Uterus (tissue), 4 donors: ENCODE measurements around the gene ATF7. TPM values are rescaled to one million over a fixed set of nuclear protein-coding genes. Genes with fewer than 3 reads are reported as not detected.
A peak's percentile ranks its signal among the peaks of the same experiment; 100 is the strongest.

Source experiments
- DNase-seq, 2 donors: peaks; one replicate each; pipeline ENCODE4 v3.0.0-alpha.2; 2019 to 2020
- H3K27ac ChIP-seq, 2 donors: fragments of 200-600 bp; sonication (generic); 1 replicate in 1 of 2; 2 replicates in 1 of 2; pipeline ENCODE4 v1.5.1; 2016 to 2018
- H3K27me3 ChIP-seq, 2 donors: fragments of 200-600 bp; sonication (generic); one replicate each; pipeline ENCODE4 v1.5.1; 2018 to 2019; ENCODE audit warnings: control low read depth in 1 of 2
- H3K36me3 ChIP-seq, 2 donors: fragments of 200-600 bp; sonication (generic); one replicate each; pipeline ENCODE4 v1.5.1; 2019; ENCODE audit warnings: control low read depth in 1 of 2
- H3K4me1 ChIP-seq, 2 donors: fragments of 200-600 bp; sonication (generic); one replicate each; pipeline ENCODE4 v1.5.1; 2018 to 2019; ENCODE audit warnings: control low read depth in 1 of 2
- H3K4me3 ChIP-seq, 2 donors: fragments of 200-600 bp; sonication (generic); 1 replicate in 1 of 2; 2 replicates in 1 of 2; pipeline ENCODE4 v1.5.1; 2018 to 2019; ENCODE audit warnings: mild to moderate bottlenecking in 1 of 2
- H3K9me3 ChIP-seq, 2 donors: fragments of 200-600 bp; sonication (generic); one replicate each; pipeline ENCODE4 v1.5.1; 2019; ENCODE audit warnings: control low read depth in 1 of 2
- CTCF ChIP-seq, 4 experiments: fragments of 200-600 bp in 2 of 4; fragments of 450-650 bp in 2 of 4; sonication (generic) in 2 of 4; IDR thresholded peaks; one replicate each; pipeline ENCODE4 v1.5.1; 2016 to 2019; ENCODE audit warnings: antibody characterized with exemption in 4 of 4, mild to moderate bottlenecking in 2 of 4, moderate library complexity in 1 of 4
- POLR2A ChIP-seq, 2 donors: fragments of 450-650 bp; IDR thresholded peaks; one replicate each; pipeline ENCODE4 v1.6.1; 2016; ENCODE audit warnings: antibody characterized with exemption in 2 of 2, mild to moderate bottlenecking in 1 of 2, moderate library complexity in 1 of 2
- intact Hi-C: fragments of 100-400 bp; cut with DNase I; formaldehyde crosslinking; loops from one replicate; pipeline ENCODE4 v1.15.1; 2023; ENCODE audit warnings: low total_unique reads
- total RNA-seq, 4 donors: library from RNA; depleted of rRNA in 3 of 4; stranded (reverse); fragments of >200 nt in 3 of 4; gene quantifications; one replicate each; pipeline versions ENCODE4 v1.1.0 to v1.2.4, GENCODE V29; 2014 to 2023
- donor health status: DM: yes; HTN: yes; CAD: no.

The ATF7 gene
- total RNA-seq, 4 donors from 2014 or later = 10.6 to 47.6 (median 21.3) TPM

GRCh38 chr12:53667080-53667479 lies 40.9 kb upstream of the ATF7 start:
- Histone ChIP-seq H3K4me3 (no peak overlapping the region), H3K36me3 (no peaks in the 10 kb centered on the region), H3K9me3 (no peaks in the 10 kb centered on the region), H3K4me1 (no peaks in the 10 kb centered on the region), H3K27ac (no peak overlapping the region), H3K27me3 (no peaks in the 10 kb centered on the region)
- TF ChIP-seq POLR2A (IDR thresholded peaks at IDR 0.05) (no peak), CTCF (IDR thresholded peaks at IDR 0.05) (no peak)
- intact Hi-C loops = no loop called here
- no peak for DNase-seq

GRCh38 chr12:53664936-53665335 lies 38.8 kb upstream of the ATF7 start:
- DNase-seq = no peak
- Histone ChIP-seq H3K27me3 (no peaks in the 10 kb centered on the region), H3K4me1 (peaks cover 0 to 3% of the 10 kb centered on the region in 2 donors), H3K36me3 (no peaks in the 10 kb centered on the region), H3K4me3 (no peak overlapping the region), H3K9me3 (no peaks in the 10 kb centered on the region), H3K27ac (no peak overlapping the region)
- intact Hi-C loops = no loop called here
- no peak for TF ChIP-seq POLR2A (IDR thresholded peaks at IDR 0.05)
- no peak for TF ChIP-seq CTCF (IDR thresholded peaks at IDR 0.05)

- intact Hi-C loops = no loop called here
- peaks cover 3 to 8% of the 10 kb centered on the region in 2 donors for H3K4me1 ChIP-seq
- no peaks in the 10 kb centered on the region for H3K36me3 ChIP-seq
- H3K4me3 ChIP-seq = no peak overlapping the region
- no peak overlapping the region for H3K27ac ChIP-seq
- no peak for TF ChIP-seq CTCF (IDR thresholded peaks at IDR 0.05)
- no peak for TF ChIP-seq POLR2A (IDR thresholded peaks at IDR 0.05)
- no peak for DNase-seq
- H3K9me3 ChIP-seq = no peaks in the 10 kb centered on the region
- H3K27me3 ChIP-seq = no peaks in the 10 kb centered on the region
Measured at GRCh38 chr12:53664191-53664590, 38.0 kb upstream of the ATF7 start.

GRCh38 chr12:53660041-53660440 lies 33.9 kb upstream of the ATF7 start:
- no peaks in the 10 kb centered on the region for H3K36me3 ChIP-seq
- H3K4me1 ChIP-seq = peaks cover 12 to 16% of the 10 kb centered on the region in 2 donors
- no peak overlapping the region for H3K4me3 ChIP-seq
- H3K27me3 ChIP-seq = no peaks in the 10 kb centered on the region
- intact Hi-C loops = no loop called here
- peak overlapping the region; percentile 85 to 87 for H3K27ac ChIP-seq
- no peaks in the 10 kb centered on the region for H3K9me3 ChIP-seq
- TF ChIP-seq CTCF (IDR thresholded peaks at IDR 0.05) (no peak), POLR2A (IDR thresholded peaks at IDR 0.05) (no peak)
- peak; percentile 30 to 62 for DNase-seq

GRCh38 chr12:53659571-53659981 lies 33.4 kb upstream of the ATF7 start:
- no peaks in the 10 kb centered on the region for H3K27me3 ChIP-seq
- H3K27ac ChIP-seq = peak overlapping the region; percentile 85 to 87
- H3K4me1 ChIP-seq = peaks cover 12 to 16% of the 10 kb centered on the region in 2 donors
- DNase-seq = no peak
- intact Hi-C loops = no loop called here
- no peaks in the 10 kb centered on the region for H3K36me3 ChIP-seq
- TF ChIP-seq CTCF (IDR thresholded peaks at IDR 0.05) = no peak
- TF ChIP-seq POLR2A (IDR thresholded peaks at IDR 0.05) = no peak
- no peaks in the 10 kb centered on the region for H3K9me3 ChIP-seq
- peak overlapping the region in 1 of 2 donors; percentile 15 for H3K4me3 ChIP-seq
